ENCODE results near the gene PLA2G6. TPM values are rescaled to one million over a fixed set of nuclear protein-coding genes. Genes with fewer than 3 reads are reported as not detected.

PLA2G6 gene
- total and polyA plus RNA-seq, 9 of the 15 experiments (the other 6 are each of a cell fraction or from before 2014, with no cell fraction given), result 0.11 to 12.2 (median 9.7) TPM

- no peak overlapping the region for H3K9ac ChIP-seq (ENCODE audit: insufficient read depth in 1 of 2, low read depth in 2 of 2, low read length in 2 of 2)
- intact Hi-C loops (cut with micrococcal nuclease), result no loop called here
- TF ChIP-seq ZNF3 (CRISPR knock-in tag; IDR thresholded peaks at IDR 0.05) (no peak), ZNF696 (CRISPR knock-in tag; conservative IDR thresholded peaks at IDR 0.05) (no peak), ELF2 (CRISPR knock-in tag; IDR thresholded peaks at IDR 0.05) (no peak), YY1 (IDR thresholded peaks at IDR 0.05; ENCODE audit: borderline replicate concordance in 1 of 3, control insufficient read depth in 1 of 3, extremely low read depth in 1 of 3, insufficient read depth in 3 of 3, insufficient read length in 1 of 3, insufficient replicate concordance in 2 of 3, low read depth in 1 of 3, low read length in 2 of 3) (no peak), RBM25 (IDR thresholded peaks at IDR 0.05; ENCODE audit: low read depth, low read length, severe bottlenecking) (no peak), NCOA6 (IDR thresholded peaks at IDR 0.05) (no peak), SRSF3 (IDR thresholded peaks at IDR 0.05; ENCODE audit: insufficient read depth, low read length) (no peak)
- TF ChIP-seq, protein P1, sequence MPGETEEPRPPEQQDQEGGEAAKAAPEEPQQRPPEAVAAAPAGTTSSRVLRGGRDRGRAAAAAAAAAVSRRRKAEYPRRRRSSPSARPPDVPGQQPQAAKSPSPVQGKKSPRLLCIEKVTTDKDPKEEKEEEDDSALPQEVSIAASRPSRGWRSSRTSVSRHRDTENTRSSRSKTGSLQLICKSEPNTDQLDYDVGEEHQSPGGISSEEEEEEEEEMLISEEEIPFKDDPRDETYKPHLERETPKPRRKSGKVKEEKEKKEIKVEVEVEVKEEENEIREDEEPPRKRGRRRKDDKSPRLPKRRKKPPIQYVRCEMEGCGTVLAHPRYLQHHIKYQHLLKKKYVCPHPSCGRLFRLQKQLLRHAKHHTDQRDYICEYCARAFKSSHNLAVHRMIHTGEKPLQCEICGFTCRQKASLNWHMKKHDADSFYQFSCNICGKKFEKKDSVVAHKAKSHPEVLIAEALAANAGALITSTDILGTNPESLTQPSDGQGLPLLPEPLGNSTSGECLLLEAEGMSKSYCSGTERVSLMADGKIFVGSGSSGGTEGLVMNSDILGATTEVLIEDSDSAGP (CRISPR knock-in tag; IDR thresholded peaks at IDR 0.05), result no peak
- TF ChIP-seq, protein P2, sequence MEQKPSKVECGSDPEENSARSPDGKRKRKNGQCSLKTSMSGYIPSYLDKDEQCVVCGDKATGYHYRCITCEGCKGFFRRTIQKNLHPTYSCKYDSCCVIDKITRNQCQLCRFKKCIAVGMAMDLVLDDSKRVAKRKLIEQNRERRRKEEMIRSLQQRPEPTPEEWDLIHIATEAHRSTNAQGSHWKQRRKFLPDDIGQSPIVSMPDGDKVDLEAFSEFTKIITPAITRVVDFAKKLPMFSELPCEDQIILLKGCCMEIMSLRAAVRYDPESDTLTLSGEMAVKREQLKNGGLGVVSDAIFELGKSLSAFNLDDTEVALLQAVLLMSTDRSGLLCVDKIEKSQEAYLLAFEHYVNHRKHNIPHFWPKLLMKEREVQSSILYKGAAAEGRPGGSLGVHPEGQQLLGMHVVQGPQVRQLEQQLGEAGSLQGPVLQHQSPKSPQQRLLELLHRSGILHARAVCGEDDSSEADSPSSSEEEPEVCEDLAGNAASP (IDR thresholded peaks at IDR 0.05), result no peak
- TF ChIP-seq, protein P3, sequence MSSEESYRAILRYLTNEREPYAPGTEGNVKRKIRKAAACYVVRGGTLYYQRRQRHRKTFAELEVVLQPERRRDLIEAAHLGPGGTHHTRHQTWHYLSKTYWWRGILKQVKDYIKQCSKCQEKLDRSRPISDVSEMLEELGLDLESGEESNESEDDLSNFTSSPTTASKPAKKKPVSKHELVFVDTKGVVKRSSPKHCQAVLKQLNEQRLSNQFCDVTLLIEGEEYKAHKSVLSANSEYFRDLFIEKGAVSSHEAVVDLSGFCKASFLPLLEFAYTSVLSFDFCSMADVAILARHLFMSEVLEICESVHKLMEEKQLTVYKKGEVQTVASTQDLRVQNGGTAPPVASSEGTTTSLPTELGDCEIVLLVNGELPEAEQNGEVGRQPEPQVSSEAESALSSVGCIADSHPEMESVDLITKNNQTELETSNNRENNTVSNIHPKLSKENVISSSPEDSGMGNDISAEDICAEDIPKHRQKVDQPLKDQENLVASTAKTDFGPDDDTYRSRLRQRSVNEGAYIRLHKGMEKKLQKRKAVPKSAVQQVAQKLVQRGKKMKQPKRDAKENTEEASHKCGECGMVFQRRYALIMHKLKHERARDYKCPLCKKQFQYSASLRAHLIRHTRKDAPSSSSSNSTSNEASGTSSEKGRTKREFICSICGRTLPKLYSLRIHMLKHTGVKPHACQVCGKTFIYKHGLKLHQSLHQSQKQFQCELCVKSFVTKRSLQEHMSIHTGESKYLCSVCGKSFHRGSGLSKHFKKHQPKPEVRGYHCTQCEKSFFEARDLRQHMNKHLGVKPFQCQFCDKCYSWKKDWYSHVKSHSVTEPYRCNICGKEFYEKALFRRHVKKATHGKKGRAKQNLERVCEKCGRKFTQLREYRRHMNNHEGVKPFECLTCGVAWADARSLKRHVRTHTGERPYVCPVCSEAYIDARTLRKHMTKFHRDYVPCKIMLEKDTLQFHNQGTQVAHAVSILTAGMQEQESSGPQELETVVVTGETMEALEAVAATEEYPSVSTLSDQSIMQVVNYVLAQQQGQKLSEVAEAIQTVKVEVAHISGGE (CRISPR knock-in tag; IDR thresholded peaks at IDR 0.05), result no peak
- H3K9me1 ChIP-seq (ENCODE audit: control insufficient read depth, insufficient read depth, low read length), result no peaks in the 10 kb centered on the region
- H3K27me3 ChIP-seq (ENCODE audit: control insufficient read depth in 2 of 2, insufficient read depth in 2 of 2, low read length in 2 of 2), result peaks cover 0 to 9% of the 10 kb centered on the region in 2 experiments; a peak in 1 of 5 replicates
- ChIA-PET POLR2A (no interaction called here), CTCF (ENCODE audit: low intra/inter-chr PET ratio) (no interaction called here)
- H3K79me2 ChIP-seq (ENCODE audit: control insufficient read depth, insufficient read depth, low read length), result no peaks in the 10 kb centered on the region
- peaks cover 0 to 26% of the 10 kb centered on the region in 2 experiments; a peak in 2 of 5 replicates for H3K4me1 ChIP-seq (replicated peaks in 1 of 2; ENCODE audit: control insufficient read depth in 2 of 2, insufficient read depth in 2 of 2, low read length in 2 of 2)
- FAIRE-seq (no peak), DNase-seq (ENCODE audit: extremely low read depth in 1 of 4, low spot score in 3 of 4) (no peak), ATAC-seq (no peak)
- WGBS (ENCODE audit: insufficient coverage, low coverage, missing lambda C conversion rate), result 59% methylated on average over 7 of the region's 13 CpGs
- no peaks in the 10 kb centered on the region for H3K36me3 ChIP-seq (ENCODE audit: control insufficient read depth, insufficient read depth, low read length)
- no peak overlapping the region for H3K4me3 ChIP-seq
- H3K9me3 ChIP-seq (replicated peaks; ENCODE audit: control insufficient read depth, insufficient read depth, low read depth, low read length), result no peaks in the 10 kb centered on the region
- no peak overlapping the region for H2AFZ ChIP-seq (ENCODE audit: low read depth, low read length)
- H4K20me1 ChIP-seq (replicated peaks; ENCODE audit: control insufficient read depth, insufficient read depth, low read length), result no peaks in the 10 kb centered on the region
- BruUV-seq (replicated peaks), result no TSS peak
- in situ Hi-C loops (cut with MboI), result no loop called here
- H3K4me2 ChIP-seq (ENCODE audit: insufficient read depth, low read length), result no peak overlapping the region
- H3K27ac ChIP-seq (ENCODE audit: extremely low read depth, low read depth, low read length), result no peak overlapping the region
Measured at GRCh38 chr22:38075961-38076360, 105.7 kb downstream of the PLA2G6 start.

All from K562 (cell line).